Neuron (in vitro differentiated cells): ENCODE data around the gene PLCH1.

ENCODE experiments used
- H2AFZ ChIP-seq: one replicate; pipeline ENCODE4 v1.6.1; 2013; ENCODE audit warnings: low read depth, mild to moderate bottlenecking, inconsistent platforms, low read length, moderate library complexity
- H3K27me3 ChIP-seq: one replicate; pipeline ENCODE4 v1.6.1; 2013; ENCODE audit warnings: low read length; ENCODE audit not compliant: insufficient read depth
- H3K36me3 ChIP-seq: one replicate; pipeline ENCODE4 v1.6.1; 2013; ENCODE audit warnings: low read length; ENCODE audit not compliant: insufficient read depth
- H3K4me1 ChIP-seq: one replicate; pipeline ENCODE4 v1.6.1; 2013; ENCODE audit warnings: low read length; ENCODE audit not compliant: insufficient read depth
- H3K4me3 ChIP-seq: 2 replicates; pipeline ENCODE4 v1.5.1; 2013; ENCODE audit warnings: mild to moderate bottlenecking, low read length, moderate library complexity
- H3K9me3 ChIP-seq: one replicate; pipeline ENCODE4 v1.6.1; 2013; ENCODE audit warnings: low read length

PLCH1 gene

DNA sequence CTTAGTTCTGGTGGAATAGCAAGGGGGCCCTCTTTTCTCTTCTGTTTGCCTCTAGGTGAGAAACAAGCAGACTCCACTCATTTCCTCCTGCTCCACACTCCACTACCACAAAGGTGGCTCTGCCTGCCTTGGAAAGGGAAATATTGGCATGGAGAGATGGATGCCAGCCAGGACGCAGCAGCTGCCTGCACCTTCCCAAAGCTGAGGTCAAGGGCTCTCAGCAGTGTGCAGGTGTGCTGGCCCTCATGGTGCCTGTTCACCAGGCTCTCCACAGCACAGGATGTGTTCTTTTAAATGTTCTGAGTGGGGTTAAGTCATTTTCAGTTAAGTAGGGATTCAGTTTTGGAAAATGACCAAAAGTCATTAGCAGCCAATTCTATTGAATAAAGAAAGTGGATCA lies 240.2 kb downstream of the PLCH1 start:
- H3K4me1 ChIP-seq = no peaks in the 10 kb centered on the region
- no peak overlapping the region for H3K4me3 ChIP-seq
- H3K9me3 ChIP-seq = peaks cover 3% of the 10 kb centered on the region
- H3K27me3 ChIP-seq = no peaks in the 10 kb centered on the region
- peaks cover 25% of the 10 kb centered on the region for H3K36me3 ChIP-seq
- no peak overlapping the region for H2AFZ ChIP-seq

DNA sequence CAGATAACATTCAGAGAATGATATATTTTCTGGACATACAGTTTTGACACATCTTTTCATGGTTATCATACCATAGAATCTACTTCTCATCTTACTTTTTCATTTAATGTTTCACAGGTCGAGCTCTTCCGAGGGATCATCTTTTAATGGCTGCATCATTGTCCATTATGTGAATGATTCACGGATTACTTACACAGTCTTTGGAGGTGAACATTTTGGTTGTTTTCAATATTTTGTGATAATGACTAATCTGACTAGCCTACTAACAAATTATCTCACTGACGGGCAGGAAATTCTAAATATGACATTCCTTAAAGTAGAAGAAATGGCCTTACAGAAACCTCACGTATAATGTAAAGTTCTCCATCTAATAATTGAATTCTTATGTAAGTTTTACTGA lies 242.2 kb downstream of the PLCH1 start:
- Histone ChIP-seq H3K9me3 (peaks cover 5% of the 10 kb centered on the region), H3K36me3 (peaks cover 45% of the 10 kb centered on the region), H3K27me3 (no peaks in the 10 kb centered on the region), H2AFZ (no peak overlapping the region), H3K4me1 (no peaks in the 10 kb centered on the region), H3K4me3 (no peak overlapping the region)

DNA sequence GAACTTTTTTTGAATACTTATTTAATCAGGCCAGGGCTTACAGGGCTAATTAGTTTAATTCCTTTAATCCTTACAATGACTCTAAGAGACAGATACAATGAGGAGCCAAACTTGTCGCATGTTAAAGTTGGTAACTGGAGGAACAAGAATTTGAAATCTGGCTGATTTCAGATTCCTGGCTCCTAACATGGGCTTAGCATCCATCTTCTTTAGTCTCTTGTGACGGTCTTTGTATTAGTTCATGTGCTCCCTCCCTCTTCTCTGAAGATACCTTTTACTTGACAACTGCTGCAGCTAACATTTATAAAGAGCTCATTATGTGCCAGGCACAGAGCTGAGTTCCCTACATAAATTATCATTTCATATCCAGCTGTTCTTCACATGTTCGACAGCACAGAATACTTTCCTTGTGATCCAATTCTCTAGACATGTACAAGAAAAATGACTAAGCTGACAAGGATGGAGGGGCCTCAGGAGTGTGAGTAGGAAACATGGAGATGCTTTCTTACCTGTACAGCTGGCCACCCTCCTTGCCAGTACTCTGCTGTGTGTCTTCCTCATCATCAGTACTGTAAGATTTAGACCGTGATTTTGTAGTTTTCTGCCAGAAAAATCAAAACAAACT lies 244.6 kb downstream of the PLCH1 start:
- Histone ChIP-seq H3K4me1 (no peaks in the 10 kb centered on the region), H3K4me3 (no peak overlapping the region), H3K36me3 (peaks cover 56% of the 10 kb centered on the region), H3K9me3 (peaks cover 5% of the 10 kb centered on the region), H3K27me3 (no peaks in the 10 kb centered on the region), H2AFZ (no peak overlapping the region)

DNA sequence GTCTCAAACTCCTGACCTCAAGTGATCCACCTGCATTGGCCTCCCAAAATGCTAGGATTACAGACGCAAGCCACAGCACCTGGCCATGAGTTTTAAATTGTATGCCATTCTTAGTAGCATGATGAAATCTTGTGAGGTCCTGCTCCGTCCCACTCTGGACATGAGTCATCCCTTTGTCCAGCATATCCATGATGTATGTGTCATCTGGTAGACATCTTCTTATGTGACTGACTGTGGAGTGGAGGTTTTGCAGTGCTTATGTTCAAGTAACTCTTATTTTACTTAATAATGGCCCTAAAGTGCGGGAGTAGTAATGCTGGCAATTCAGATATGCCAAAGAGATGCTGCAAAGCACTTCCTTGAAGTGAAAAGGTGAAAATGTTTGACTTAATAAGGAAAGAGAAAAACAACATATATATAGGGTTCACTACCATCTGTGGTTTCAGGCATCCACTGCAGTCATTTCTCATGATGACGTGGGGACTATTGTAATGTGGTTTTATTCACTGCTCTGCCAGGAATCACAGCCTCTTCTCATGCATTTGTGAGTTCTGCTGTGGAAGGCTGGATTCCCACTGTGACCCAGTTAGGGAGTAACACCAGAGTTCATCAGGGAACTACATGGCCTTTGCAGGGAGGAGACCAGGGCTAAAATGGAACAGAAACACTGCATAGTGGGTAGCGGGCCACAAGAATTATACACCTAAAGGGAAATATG lies 246.8 kb downstream of the PLCH1 start:
- Histone ChIP-seq H3K36me3 (peaks cover 55% of the 10 kb centered on the region), H3K4me3 (no peak overlapping the region), H2AFZ (no peak overlapping the region), H3K9me3 (peaks cover 5% of the 10 kb centered on the region), H3K27me3 (no peaks in the 10 kb centered on the region), H3K4me1 (no peaks in the 10 kb centered on the region)

DNA sequence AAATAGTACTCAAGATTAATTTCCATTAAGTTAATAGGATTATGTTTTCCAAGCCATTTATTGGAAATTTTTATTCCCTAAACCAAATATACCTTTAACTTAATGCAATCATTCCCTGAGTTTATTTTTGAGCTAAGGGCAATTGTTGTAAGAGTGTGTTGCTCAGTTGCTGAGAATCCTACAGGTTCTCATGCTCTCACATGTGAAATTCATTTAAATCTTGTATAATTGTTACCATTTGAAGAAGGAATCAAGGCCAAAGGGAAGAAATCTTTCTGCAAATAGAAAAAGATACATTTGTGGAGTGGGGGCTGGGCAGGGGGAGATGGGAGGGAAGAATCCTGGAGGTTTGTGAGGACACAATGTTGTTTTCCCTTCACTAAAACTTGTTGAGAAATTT lies 248.7 kb downstream of the PLCH1 start:
- H3K9me3 ChIP-seq = peaks cover 5% of the 10 kb centered on the region
- H3K36me3 ChIP-seq = peaks cover 70% of the 10 kb centered on the region
- no peaks in the 10 kb centered on the region for H3K27me3 ChIP-seq
- H3K4me3 ChIP-seq = no peak overlapping the region
- H2AFZ ChIP-seq = no peak overlapping the region
- H3K4me1 ChIP-seq = no peaks in the 10 kb centered on the region

DNA sequence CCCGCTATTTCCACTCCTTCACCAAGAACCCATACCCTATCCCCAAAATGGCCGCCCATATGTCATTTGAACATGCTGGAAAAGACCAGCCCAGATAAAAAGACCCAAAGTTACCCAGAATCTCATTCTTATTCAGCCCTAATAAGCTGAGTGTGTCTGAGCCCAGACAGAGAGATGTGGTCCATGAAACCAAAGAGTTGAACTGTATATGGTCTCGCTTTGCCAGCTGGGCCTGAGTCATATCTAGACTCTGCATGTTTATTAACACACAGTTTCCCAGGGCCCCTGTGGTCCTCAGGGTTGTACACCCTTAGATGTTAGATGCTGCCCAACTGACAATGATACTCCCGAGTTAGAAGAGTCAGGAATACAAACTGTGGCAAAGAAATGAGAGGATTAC lies 249.5 kb downstream of the PLCH1 start:
- H3K4me3 ChIP-seq = no peak overlapping the region
- no peaks in the 10 kb centered on the region for H3K27me3 ChIP-seq
- H3K9me3 ChIP-seq = peaks cover 5% of the 10 kb centered on the region
- peaks cover 74% of the 10 kb centered on the region for H3K36me3 ChIP-seq
- H2AFZ ChIP-seq = no peak overlapping the region
- H3K4me1 ChIP-seq = no peaks in the 10 kb centered on the region

DNA sequence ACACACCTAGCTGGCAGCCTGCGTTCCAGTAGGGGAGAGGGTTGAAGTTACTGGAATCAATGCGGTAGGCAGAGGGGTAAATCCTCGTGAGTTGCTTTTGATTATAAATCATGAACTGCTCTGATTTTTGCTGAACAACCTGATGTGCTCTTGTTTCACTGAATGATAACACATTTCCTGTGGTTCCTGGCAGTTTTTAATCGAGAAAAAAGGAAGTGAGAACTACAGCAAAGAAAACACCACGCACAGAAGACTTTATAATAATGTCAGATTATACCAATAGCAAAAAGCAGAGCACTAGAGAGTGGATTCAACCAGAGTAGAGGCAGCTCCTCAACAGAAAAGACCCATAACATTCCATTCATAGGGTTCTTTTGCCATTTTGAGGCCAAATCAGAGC lies 250.5 kb downstream of the PLCH1 start:
- H3K9me3 ChIP-seq = peaks cover 5% of the 10 kb centered on the region
- H2AFZ ChIP-seq = no peak overlapping the region
- no peak overlapping the region for H3K4me3 ChIP-seq
- no peaks in the 10 kb centered on the region for H3K27me3 ChIP-seq
- H3K36me3 ChIP-seq = peaks cover 66% of the 10 kb centered on the region
- no peaks in the 10 kb centered on the region for H3K4me1 ChIP-seq

DNA sequence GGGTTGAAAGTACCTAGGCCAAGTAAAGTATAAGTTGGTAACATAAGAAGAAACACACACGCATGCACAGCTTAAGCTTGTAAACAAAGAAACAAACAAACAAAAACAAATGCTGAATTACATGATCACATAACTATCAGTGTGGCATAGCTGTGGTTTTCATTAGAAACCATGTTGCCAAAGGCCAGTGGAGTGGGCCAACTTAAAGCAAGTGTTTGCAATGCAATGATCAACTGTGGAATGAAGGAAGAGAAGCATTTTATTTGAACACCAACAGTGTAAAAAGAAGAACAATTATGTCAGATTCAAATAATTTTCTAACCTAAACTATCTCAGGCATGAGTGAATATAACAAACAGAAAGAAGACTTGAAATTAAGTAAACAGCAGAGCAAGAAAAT lies 252.0 kb downstream of the PLCH1 start:
- Histone ChIP-seq H3K27me3 (no peaks in the 10 kb centered on the region), H3K4me1 (no peaks in the 10 kb centered on the region), H3K9me3 (peaks cover 6% of the 10 kb centered on the region), H3K36me3 (peaks cover 59% of the 10 kb centered on the region), H2AFZ (no peak overlapping the region), H3K4me3 (no peak overlapping the region)

DNA sequence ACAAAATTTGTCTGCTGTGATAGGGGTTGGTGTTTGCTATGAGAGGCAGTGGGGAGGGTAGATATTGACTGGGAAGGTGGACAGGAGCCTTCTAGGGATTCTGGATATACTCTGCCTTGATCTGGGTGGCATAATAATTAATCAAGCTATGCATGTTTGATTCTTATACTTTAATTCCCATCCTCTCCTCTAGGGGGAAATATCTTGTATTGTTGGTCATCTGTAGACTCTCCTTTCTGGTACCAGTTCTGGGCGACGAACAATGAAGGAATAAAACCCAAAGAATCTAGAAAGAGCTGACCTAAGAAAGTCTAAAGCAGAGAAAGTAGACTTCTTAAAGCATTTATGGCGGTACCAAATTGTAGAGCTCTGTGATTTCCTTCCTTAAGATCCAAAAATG lies 253.2 kb downstream of the PLCH1 start:
- H3K9me3 ChIP-seq = peaks cover 6% of the 10 kb centered on the region
- H3K4me3 ChIP-seq = no peak overlapping the region
- no peaks in the 10 kb centered on the region for H3K4me1 ChIP-seq
- no peaks in the 10 kb centered on the region for H3K27me3 ChIP-seq
- no peak overlapping the region for H2AFZ ChIP-seq
- peaks cover 58% of the 10 kb centered on the region for H3K36me3 ChIP-seq

DNA sequence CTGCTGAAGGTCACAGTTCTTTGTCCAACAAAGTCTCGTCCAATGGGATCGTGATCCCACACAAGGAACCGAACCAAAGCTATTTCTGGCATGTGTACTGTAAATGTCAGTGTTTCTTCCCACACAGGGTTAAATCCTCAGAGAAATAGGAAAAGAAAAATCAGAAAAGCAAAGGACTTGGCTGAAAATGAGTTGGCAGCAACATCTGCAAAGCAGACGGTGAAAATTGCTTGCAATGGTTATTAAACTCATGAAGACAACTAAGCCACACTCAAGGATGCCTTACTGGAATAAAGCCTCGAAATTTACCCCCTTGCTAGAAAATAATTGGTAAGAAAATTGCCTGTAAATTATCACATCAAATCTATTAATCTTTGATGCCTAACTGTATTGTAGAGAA lies 256.2 kb downstream of the PLCH1 start:
- no peaks in the 10 kb centered on the region for H3K27me3 ChIP-seq
- peaks cover 62% of the 10 kb centered on the region for H3K36me3 ChIP-seq
- H3K9me3 ChIP-seq = peaks cover 3% of the 10 kb centered on the region
- no peak overlapping the region for H3K4me3 ChIP-seq
- no peaks in the 10 kb centered on the region for H3K4me1 ChIP-seq
- no peak overlapping the region for H2AFZ ChIP-seq

DNA sequence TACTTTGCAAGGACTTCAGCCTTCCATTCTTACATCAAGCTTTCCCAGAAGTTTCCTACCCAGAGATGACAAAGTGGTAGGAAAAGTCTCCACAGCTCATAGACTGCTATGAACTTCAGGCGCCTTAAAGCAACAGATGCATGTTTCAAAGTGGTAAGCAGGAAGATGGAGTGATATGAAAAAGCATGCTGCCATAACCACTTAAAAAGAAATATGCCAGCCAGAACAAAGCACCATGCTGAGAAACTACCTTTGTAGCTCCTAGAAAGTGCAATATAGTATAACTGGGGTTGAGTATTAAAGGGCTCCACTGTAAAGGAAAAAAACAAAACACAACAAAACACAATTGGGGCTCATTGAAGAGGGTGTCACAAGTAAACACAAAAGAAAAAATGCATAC lies 259.0 kb downstream of the PLCH1 start:
- H3K27me3 ChIP-seq = no peaks in the 10 kb centered on the region
- H3K4me1 ChIP-seq = no peaks in the 10 kb centered on the region
- H3K4me3 ChIP-seq = no peak overlapping the region
- no peak overlapping the region for H2AFZ ChIP-seq
- H3K9me3 ChIP-seq = peaks cover 5% of the 10 kb centered on the region
- peaks cover 63% of the 10 kb centered on the region for H3K36me3 ChIP-seq

DNA sequence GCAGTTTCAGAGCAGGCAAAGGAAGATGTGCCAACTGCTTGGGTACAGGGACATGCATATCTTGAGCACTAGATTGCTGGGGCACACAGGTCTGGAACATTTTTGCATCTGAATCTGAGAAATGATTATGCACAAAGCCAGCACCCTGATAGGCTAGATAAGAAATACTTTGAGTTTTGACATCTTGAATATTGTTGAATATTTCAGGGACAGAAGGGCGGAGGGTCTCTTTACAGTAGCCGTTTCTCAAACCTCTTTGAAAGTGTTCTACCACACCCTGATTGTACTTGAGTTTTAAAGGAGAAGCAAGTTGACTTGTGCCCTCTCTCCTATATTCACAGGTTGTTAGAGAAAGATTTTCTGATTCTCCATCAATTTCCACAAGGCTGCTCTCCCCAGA lies 263.3 kb downstream of the PLCH1 start:
- H3K36me3 ChIP-seq = peaks cover 44% of the 10 kb centered on the region
- H3K9me3 ChIP-seq = peaks cover 5% of the 10 kb centered on the region
- H3K4me1 ChIP-seq = no peaks in the 10 kb centered on the region
- no peak overlapping the region for H2AFZ ChIP-seq
- no peaks in the 10 kb centered on the region for H3K27me3 ChIP-seq
- H3K4me3 ChIP-seq = no peak overlapping the region

DNA sequence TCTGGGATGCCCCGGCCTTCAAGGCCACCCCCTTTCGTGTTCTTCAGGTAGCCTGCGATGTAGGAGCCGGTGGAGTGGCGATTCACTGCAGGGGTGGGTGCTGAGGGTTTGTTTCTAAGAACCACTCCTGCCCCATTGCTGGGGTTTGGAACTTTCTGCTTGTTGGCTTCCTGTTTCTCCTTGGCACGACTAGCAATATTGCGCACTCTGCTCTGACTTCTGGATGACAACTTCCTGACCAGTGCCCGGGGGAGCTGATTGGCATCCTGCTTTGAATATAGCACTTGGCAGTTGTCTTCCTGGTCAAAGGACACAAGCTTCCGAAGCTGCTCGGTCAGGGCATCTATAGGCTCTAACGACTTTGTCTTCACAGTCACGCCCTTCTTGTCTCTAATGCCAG lies 263.8 kb downstream of the PLCH1 start:
- Histone ChIP-seq H3K4me3 (no peak overlapping the region), H3K27me3 (no peaks in the 10 kb centered on the region), H2AFZ (no peak overlapping the region), H3K9me3 (peaks cover 7% of the 10 kb centered on the region), H3K4me1 (no peaks in the 10 kb centered on the region), H3K36me3 (peaks cover 44% of the 10 kb centered on the region)

DNA sequence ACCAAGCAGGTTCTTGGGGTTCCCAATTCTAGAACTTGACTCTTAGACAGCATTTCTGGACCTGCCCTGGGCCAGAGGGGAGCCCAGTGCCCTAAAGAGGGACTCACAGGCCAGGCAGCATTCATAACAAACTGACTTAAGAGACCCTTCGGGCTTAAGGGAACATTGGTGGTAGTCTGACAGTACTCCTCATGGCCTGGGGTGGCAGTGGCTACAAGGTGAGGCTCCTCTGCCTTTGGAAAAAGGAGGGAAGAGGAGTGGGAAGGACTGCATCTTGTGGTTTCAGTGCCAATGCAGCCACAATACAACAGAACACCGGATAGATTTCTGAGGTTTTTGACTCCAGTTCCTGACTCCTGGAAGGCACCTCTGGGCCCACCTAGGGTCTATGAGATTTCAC lies 279.2 kb downstream of the PLCH1 start:
- Histone ChIP-seq H2AFZ (no peak overlapping the region), H3K4me1 (no peaks in the 10 kb centered on the region), H3K9me3 (peaks cover 1% of the 10 kb centered on the region), H3K4me3 (no peak overlapping the region), H3K36me3 (peaks cover 2% of the 10 kb centered on the region), H3K27me3 (no peaks in the 10 kb centered on the region)
